MV-4-11 (cell line): Measurements from ENCODE around the gene PKNOX1.
"Not testable (repeated sequence)": the region's sequence is repeated elsewhere in the genome, so short reads cannot be mapped to it uniquely, and the experiment has no call there.

Experiments used
- DNase-seq: peaks from one replicate; lab custom pipeline; 2025; lab: John Stamatoyannopoulos, UW

The PKNOX1 gene

DNA sequence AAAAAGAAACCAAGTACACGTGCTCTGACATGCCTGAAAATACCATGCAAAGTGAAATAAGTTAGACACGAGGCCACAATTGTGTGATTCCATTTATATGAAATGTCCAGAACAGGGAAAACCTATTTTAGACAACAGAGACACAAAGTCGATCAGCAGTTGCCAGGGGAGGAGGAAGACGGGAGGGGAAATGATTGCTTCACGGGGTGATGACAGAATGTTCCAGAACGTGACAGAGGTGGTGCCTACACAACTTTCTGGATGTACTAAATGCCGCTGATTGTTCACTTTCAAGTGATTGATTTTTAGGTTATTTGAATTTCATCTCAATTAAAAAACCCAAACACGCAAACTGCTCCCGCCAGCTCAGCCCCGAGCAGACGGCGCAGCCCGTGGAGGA, 78.8 kb downstream of the PKNOX1 start:
- DNase-seq = not testable (repeated sequence)

- DNase-seq = not testable (repeated sequence)
Measured at GRCh38 chr21:43062955-43063664, 88.7 kb downstream of the PKNOX1 start.

DNA sequence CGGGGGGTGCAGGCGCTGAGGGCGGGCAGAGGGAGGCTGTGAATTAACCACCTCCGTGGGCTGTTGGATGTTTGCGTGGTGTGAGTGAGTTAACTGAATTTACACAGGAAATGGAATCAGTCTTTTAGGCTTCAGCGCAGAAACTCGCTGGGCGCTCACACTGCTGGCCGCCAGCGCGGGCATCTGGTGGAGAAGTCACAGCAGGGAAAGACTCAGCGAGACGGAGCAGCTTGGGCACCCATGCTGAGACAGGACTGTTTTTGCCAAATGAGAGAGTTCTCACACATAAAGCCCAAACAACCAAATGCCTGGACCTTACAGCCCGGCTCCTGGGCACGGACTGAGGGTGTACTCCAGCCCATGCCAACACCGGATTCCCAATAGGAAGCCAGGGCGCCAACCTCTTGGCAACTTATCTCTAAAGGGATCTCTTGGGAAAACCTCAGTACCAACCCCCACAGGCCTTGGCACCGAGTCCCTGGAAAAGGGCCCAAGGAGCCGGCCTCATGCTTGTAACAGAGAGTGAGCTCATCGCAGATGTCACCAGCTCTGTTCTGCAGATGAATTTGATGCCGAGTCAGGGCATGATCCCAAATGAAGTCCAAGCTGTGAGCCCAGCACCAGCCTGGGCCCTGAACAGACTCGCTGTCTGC, 90.0 kb downstream of the PKNOX1 start:
- not testable (repeated sequence) for DNase-seq

- DNase-seq = not testable (repeated sequence)
Measured at GRCh38 chr21:43065991-43066390, 91.6 kb downstream of the PKNOX1 start.

DNA sequence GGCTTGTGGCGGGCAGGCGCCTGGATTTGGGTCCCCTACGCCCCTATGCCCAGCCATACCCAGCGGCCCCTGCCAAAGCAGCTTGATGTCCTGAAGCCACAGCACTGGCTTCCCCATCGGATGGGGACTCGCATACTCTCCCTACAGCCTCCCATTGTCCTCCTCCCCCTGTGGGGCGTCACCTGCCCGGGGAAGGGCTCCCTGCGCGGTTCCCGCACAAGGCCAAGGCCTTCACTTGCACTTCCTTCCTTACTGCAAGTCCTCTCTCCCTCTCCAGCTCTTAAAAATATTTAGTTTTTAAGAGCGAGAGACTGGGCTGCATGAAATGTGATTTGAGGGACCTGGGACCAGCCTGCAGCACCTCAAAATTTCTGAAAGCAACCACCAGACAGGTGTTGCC, 92.3 kb downstream of the PKNOX1 start:
- not testable (repeated sequence) for DNase-seq

DNA sequence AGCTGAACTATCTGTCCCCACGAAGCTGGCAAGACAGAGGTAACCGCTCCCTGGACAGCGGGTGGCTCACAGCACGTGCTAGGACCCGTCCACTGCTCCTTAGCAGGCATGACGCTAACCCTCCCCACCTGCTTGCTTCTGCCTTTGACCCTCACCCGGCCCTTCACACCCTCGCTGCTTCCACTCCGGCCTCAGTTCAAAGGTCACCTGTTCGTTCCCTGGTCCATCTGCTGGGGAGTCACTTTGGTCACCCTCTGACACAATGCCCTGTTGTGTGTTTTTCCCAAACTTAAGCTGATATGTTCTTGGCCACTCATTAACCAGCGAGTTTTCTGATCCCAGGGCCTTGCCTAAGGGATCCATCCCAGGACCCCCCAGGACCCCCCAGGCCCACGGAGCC, 93.7 kb downstream of the PKNOX1 start:
- DNase-seq = not testable (repeated sequence)

GRCh38 chr21:43069682-43070081, 95.3 kb downstream of the PKNOX1 start:
- DNase-seq = not testable (repeated sequence)

- DNase-seq = not testable (repeated sequence)
Measured at GRCh38 chr21:43072742-43073141, 98.4 kb downstream of the PKNOX1 start.

DNA sequence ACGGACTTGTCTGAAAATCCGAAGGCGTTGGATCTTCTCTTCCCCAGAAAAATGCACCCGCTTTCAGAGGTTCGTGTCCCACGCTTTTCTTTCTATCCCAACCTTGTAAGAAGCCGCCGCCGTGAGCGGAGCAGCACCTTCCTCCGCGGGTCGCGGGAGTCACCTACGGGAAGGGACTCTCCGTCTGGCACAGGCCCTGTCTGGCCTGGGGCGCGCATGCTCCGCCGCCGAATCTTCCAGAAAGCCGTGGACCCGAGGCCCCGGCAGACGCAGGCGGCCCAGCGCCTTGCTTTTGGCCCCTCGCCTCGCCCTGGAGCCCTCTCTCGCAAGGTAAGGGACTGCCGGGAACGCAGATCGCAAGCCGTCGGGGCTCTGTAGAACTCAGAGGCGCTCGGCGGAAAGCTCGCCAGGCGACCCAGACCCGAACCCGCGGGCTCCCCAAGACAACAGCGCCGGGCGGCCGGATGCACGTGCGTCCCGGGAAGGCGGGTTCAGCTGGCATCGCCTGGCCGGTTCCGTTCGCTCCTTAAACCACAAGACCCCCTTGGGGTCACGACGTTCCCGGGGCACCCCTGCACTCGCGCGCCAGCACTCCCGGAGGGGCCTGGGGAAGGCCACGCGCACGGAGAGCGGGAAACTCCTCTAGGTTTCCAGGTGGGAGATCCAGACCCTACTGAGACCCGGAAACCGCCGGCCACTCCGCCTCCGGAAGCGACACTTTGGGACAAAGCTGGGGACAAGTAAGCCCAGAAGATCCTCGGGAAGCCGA, 100.2 kb downstream of the PKNOX1 start:
- DNase-seq = not testable (repeated sequence)

- DNase-seq = not testable (repeated sequence)
Measured at GRCh38 chr21:43075170-43076022, 101.0 kb downstream of the PKNOX1 start, which contains the start of gene CBS. Gene CBS (minus strand): TSS chr21:43075835. CDS start chr21:43072193, 3,642 bp downstream.

- not testable (repeated sequence) for DNase-seq
Measured at GRCh38 chr21:43076023-43076637, 101.8 kb downstream of the PKNOX1 start.

DNA sequence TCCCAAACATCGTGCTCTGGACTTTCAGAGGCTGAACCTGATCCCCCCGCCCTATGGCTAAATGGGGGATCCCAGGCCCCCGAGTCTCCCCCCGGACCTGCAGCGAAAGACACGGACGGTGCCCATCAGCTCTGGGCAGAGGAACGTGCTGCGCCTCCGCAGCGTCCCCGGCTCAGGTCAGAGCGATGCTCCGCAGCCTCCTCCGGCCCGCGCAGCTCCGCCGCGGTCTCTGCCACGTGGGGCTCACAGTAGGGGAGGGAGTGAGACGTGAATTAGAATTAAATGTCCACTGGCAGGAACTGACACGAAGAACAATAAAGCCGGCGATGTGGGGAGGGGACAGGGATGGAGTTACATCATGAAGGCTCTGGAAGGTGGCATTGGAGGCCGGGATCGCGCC, 102.3 kb downstream of the PKNOX1 start:
- DNase-seq = not testable (repeated sequence)

DNA sequence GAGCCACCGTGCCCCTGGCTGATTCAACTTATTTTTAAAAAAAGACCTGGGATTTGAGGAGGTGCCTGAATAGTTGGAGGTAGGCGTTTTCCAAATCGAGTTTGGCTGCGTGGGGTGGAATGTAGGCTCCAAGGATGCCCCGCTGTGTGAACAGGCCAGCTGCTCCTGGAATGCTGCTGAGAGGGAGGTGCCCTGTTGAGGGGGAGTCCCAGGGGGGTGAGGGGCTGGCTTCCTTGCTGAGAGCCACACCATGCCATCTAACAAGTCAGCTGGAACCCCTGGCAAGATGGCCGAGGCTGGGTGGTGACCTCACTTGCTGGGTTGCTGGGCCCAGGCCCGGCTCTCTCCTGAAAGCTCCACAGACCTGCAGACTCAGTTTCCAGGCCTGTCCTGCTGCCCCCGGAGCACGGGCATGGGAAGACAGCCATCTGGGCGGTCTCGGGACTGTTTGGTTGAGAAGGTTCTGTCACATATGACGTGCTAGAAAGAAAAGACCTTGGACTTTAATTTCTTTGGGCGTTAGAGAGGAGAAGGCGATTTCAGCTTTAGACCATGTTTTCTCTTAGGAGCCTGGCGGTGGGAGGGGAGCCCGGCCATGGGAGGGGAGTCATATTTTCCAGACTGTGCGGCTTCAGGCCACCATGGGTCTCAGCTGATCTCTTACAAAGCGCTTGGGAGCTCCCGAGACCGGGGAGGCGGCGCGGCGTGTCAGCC, 108.4 kb downstream of the PKNOX1 start:
- DNase-seq = not testable (repeated sequence)
